GM21367 (cell line): ENCODE measurements around the gene RPTOR.

Source experiments
- ATAC-seq: cut with Tn5 transposase; IDR thresholded peaks from one replicate; pipeline ENCODE4 v1.9.1; 2021; ENCODE audit not compliant: unreplicated experiment

The RPTOR gene

GRCh38 chr17:80919331-80920311 lies 375.0 kb downstream of the RPTOR start:
- no peak for ATAC-seq

DNA sequence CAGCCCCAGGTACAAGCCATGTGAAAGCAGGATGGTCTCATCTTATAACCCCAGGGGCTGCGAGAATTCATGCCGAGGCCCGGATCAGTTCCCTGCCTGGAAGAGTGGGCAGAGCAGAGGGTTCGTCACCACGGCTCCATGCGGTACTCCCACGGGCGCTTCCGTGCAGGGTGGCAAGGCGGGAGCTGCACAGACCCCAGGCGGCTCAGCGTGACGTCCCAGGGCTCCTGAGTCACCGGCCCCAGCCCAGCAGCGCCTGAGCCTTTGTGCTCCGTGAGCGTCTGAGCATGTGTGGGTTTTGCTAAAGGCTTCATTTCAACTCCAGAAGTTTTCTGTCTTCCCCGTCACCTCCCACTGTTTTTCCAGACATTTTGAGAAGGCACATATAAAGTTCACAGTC lies 375.8 kb downstream of the RPTOR start:
- ATAC-seq, result no peak

DNA sequence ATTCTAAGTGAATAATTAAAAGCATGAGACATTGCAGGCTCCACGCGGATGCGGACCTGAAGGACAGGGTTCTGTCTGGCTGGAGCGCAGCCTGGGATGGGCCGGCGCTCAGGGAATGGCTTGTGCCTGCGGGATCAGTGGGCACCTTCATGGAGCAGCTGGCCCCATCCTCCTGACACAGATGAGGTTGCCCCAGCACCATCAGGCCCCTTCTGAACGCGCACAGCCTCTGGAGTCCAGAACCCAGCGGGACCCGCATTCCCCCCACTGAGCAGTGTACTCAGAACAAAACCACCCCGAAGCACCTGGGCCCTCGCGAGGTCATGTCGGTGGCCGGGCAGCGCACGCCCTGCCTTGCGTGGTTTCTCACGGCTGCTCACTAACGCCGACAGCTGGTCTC lies 376.5 kb downstream of the RPTOR start:
- ATAC-seq, result no peak

DNA sequence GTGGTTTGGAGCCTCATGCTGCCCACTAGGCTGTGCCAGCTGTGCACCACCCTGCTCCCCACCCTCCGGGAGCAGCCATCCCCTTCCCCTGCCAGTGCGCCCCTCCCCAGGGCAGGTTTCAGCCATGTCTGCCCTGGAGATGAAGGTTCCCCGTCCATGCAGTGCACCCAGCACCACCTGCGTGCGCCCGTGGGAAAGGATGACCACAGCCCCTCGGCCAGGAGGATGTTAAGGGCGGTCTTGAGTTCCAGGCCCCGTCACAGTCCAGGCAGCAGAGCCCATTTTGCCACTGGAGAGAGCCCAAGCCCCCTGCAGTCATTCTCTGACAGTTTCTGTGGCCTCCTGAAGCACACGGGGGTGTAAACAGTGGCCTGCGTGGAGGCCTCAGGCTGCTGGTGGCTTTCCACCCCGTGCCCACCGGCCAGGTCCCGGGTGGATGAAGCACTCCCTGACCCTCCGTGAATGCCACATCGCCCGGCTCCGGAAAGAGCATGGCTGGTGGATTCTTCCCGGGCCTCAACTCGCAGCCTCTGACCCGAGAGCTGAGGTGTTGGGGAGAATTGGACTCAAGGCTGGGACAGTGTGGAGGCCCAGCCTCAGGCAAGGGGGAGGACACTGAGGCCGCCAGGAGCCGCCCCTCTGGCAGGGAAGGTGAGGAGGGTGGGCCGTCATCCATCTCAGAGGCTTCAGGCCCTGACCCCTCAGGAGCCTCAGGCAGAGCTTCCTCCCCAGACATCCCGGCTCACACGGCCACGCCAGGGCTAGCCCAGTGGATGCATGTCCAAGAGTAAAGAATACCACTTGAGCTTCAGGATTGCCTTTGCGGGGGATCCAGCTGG lies 377.3 kb downstream of the RPTOR start:
- ATAC-seq, result no peak

GRCh38 chr17:80922580-80923160 lies 378.0 kb downstream of the RPTOR start:
- no peak for ATAC-seq

- no peak for ATAC-seq
Measured at GRCh38 chr17:80923211-80924110, 378.8 kb downstream of the RPTOR start.

GRCh38 chr17:80924111-80924806 lies 379.6 kb downstream of the RPTOR start:
- no peak for ATAC-seq

GRCh38 chr17:80924807-80925610 lies 380.4 kb downstream of the RPTOR start:
- ATAC-seq, result no peak

- ATAC-seq, result no peak
Measured at GRCh38 chr17:80925688-80926335, 381.2 kb downstream of the RPTOR start.

DNA sequence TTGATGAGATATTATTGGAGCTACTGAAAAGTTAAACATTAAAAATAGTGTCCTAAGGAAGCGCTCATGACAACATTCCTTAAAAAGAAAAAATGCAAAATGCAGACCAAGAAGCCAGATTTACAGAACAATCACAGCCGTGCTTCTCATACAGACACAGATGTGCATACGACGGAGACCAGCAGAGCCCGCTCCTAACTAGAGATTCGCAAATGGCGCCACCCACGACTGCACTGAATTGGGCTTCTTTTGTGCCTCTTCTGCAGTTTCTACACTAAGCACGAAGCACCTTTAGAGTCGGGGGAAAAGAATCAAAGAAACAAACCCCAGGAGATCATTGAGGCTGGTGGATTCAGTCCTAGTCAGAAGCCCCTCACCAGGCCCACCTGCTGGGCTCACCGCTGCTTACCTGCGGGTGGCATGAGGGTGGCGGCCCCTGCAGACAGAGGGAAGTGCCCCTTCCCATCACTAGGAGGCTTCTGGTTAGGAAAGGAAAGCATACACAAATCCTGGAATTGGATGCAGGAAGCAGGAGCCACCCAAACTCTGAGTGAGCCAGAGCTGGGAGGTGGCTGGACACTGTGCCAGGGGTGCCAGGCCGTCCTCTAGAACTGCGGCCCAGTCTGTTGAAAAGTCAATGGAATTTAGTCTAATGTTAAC lies 382.1 kb downstream of the RPTOR start:
- ATAC-seq, result no peak

DNA sequence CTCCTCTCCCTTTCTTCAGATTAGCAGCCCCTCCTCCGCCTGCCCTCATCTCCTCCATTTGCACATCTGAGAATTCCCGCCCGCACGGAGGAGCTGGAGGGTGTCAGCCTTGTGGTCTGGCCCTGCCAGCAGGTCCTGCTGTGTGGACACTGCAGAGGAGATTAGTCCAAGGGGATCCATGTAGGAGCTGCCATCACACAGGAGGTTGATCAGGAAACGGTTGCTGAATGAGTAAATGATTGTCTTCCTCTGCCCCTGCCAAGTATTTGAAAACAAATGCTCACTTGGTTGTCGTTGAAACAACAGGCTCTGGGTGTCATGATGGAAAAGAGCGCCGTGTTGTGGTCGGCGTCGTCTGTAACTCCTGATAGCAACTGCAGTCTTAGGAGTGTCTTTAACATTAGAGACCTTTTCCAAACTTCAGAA lies 383.2 kb downstream of the RPTOR start:
- ATAC-seq, result no peak

DNA sequence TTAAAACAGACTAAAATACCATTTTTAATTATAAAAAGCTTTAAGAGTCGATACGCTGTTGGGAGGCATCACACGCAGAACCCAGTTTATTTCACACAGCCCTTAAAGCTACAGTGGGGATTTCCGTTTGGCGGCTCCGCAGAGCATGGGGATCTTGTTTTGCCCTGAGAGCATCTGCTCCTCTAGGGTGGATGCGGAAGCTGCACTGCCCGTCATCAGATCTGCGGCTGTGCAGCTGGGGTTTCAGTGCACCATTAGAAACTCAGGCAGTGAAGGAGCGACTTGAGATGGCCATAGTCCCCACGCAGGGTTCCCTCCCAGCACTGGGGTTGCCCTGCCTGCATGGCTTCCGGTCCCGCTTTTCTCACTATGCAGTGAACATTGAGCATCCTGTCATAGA lies 384.8 kb downstream of the RPTOR start:
- ATAC-seq, result no peak

- ATAC-seq, result no peak
Measured at GRCh38 chr17:80930335-80931279, 386.0 kb downstream of the RPTOR start.

DNA sequence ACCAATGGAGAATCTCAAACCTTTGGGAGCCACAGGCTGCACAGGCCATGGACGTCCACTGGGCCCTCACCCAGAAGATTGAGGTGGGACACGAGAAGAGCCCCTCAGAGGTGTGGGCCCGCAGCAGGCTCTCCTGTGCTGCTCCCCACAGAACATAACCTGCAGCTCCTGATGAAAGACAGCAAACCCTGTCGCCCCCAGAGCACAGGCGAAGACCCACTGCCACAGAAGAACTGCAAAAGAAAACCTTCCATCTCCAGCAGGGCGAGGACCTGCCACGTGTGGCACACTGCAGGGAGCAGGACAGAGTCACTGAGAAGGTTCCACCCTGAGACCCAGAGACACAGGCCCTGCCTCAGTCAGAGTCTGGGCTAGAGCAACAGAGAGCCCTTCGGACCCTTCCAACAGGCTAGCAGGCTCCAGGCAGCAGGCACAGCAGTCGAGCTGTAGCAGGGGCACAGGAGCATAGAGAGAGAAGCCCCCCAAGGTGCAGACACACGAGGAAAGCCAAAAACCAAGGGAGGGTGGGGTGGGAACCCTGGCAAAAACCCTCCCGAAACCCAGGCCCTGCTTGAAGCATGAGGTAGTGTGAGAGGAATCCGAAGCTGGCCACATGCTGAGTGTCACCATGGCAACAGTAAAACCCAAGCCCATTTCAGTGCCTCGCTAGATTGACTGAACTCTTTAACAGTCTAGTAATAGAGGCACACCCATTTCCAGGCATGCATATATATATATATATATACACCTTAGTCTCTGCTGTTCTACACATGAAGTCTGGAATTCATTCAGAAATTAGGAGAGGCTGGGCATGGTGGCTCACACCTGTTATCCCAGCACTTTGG lies 387.0 kb downstream of the RPTOR start:
- no peak for ATAC-seq

- ATAC-seq, result no peak
Measured at GRCh38 chr17:80935526-80935925, 390.9 kb downstream of the RPTOR start.

- ATAC-seq, result no peak
Measured at GRCh38 chr17:80936218-80936617, 391.6 kb downstream of the RPTOR start.
